GM19238 (cell line): ENCODE data around the gene PTTG1.

Source experiments
- DNase-seq: peaks from one replicate; pipeline ENCODE4 v3.0.0; 2011; ENCODE audit warnings: low spot score; ENCODE audit not compliant: insufficient read length

Gene PTTG1

DNA sequence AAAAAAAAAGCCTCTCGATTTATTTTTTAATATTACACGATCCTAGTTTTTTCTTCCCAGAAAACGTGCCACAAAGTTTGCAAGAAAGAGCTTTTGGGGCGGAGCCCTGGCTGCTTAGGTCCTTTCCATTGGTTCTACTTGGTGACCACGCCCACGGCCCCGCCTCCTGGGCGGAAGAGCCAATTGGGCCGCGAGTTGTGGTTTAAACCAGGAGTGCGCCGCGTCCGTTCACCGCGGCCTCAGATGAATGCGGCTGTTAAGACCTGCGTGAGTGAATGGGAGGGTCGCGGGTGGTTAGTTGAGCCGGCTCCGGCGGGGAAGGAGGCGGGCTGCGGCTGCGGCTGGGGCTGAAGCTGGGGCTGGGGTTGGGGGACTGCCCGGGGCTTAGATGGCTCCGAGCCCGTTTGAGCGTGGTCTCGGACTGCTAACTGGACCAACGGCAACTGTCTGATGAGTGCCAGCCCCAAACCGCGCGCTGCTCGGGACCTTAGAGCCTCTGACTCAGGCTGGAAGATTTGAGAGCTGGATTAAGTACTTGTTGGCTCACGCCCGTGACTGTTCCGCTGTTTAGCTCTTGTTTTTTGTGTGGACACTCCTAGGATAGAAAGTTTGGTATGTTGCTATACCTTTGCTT, at the start of gene PTTG1:
PTTG1 (plus strand) TSS at position 231 of the 634 bp plus-strand sequence. CDS start 458 bp downstream, outside the sequence.
- peak; percentile 65 for DNase-seq

DNA sequence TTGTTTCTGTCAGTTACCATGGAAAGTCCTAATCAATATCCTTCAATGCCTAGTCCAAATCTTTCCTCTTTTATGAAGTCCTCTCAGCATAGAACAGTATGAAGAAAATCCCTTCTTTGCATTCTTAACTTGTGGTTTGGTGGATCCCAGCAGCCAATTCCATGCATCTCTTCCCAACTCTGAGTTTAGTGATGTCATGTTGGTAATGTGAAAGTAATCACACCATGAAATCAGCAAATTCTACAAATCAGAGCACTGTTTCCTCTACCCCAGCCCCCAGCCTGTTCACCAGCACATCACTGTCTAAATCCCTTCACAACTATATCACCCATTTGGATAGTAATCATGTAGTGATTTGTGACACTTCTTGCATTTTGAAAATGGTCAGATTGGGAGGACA, 46.5 kb upstream of the PTTG1 start:
- DNase-seq = no peak

DNA sequence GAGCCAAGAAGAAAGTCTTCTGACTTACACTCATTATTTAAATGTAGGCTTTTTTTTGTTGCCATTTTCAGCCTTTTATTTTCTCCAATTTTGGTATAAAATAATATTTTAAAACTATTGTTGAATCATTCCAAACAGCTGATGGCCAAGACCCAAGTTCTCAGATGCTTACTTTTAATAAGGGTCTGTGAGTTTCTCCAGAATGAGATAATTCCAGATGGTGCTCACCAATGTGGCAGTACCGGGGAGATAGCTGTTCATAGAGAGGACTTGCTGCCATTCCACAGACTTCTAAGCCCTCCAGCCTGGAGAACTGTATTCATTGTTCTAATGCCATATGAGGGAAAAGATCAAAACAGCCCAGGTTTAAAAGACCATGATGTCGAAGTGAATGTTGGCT, 46.0 kb upstream of the PTTG1 start:
- DNase-seq = no peak

DNA sequence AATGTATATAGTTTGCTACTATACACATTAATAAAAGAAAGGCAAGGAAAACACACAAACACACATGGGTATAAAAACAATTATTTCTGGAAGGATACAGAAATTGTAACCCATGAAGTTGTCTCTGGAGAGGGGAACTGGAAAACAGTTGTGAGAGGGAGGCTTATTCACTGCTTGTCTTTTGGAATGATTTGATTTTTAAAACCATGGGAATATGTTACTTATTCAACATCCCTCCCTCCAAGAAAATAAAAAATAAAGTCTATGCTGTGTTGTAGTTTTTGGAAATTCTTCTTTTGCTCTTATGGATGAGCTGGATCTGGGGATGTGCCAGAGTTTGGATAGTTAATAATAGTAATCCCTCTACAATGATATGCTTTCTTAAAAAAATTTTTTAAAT, 45.2 kb upstream of the PTTG1 start:
- no peak for DNase-seq

DNA sequence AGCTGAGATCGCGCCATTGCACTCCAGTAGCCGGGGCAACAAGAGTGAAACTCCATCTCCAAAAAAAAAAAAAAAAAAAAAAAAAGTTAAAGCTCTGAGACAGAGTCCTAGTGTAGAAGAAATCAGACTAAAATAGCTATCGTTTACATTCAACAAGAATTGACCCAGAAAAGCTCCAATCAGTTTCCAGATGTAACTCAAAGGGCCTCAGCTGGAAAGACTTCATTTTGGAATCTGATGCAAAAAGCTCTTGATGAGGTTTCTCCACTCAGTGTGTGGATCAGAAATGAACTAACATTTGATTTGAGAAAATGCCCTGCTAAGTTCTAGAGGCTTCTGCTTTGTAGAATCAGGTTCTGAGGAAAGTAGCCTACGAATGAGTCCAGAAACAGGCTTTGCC, 44.0 kb upstream of the PTTG1 start:
- DNase-seq = no peak

DNA sequence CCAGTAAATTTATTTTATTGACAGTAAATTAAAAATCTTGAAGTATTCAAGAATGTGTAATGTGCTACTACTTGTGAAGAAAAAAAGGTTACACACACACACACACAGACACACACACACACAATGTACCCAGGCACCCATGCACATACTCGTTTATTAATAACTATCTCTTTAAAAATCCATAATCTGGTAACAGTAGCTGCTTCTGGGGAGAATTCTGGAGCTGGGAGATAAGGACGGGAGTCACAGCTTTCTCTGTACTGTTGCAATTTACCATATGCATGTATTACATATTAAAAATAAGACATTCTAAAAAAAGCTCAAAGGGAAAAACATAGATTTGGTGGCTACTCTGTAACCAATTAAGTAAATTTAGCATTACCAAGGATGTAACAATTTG, 43.3 kb upstream of the PTTG1 start:
- DNase-seq = no peak

DNA sequence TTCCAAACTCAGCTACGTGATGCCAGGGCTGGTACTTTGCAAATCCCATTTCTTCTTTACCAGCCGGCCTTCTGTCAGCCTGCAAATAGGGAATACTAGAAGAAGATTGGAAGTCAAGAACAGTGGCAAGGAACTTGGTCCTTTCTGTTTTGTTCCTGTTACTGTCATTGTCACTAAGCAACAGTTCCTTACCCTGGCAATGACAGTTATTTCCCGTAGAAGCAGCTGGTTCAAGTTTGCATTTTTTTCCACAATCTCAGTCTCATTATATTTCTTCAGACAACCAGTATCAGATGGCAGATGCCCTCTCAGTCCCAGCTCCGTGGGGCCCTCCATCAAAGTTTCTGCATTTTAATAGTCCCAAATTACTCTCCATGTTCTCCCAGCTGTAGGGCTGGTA, 42.1 kb upstream of the PTTG1 start:
- no peak for DNase-seq

DNA sequence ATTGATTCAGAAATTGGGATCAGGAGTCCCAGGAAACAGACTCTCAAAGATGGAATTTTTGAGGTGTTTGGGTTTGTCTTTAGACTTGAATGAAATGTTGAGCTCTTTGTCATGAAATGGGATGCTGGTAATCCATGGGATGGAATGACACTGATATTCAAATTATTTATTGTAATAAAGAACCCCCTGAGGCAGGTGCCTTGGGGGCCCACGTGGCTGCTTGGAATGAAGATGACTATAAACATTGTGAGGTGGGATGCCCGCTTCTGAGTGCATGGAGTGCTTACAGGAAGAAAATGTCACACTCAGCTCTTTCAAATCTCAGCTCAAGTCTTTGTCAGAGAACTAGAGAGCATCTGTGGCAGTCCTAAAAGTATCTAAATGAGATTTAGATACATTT, 41.6 kb upstream of the PTTG1 start:
- DNase-seq = no peak

DNA sequence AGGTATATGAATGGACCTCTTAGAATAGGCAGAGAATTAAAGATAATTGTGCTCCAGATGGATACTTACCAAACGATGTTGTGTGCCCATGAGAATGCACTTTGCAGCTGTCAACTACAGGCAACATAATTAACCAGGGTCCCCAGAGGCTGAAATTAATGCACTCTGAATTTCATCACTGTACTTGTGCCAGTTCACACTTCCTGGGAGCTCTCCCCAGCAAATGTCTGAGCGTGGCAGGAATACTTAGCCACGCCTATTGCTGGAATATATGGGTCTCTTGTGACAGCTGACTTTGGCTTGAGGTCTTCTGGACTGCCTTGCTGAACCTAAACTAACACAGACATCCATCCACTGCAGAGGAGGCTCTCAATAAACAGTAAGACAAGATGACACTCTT, 39.3 kb upstream of the PTTG1 start:
- no peak for DNase-seq

DNA sequence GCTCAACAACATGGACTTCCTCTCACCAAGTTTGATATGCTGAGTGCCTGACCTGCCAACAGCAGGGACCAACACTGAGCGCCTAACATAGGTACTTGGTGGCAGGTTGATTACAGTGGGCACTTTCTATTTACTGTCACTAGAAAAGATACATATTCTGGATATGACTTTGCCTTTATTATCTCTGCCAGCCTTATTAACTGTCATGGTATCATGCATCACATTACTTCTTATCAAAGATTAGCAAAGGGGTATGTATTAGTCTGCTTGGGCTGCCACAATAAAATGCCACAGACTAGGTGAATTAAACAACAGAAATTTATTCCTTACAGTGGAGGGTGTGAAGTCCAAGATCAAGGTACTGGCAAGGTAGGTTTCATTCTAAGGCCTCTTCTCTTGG, 37.0 kb upstream of the PTTG1 start:
- DNase-seq = no peak

DNA sequence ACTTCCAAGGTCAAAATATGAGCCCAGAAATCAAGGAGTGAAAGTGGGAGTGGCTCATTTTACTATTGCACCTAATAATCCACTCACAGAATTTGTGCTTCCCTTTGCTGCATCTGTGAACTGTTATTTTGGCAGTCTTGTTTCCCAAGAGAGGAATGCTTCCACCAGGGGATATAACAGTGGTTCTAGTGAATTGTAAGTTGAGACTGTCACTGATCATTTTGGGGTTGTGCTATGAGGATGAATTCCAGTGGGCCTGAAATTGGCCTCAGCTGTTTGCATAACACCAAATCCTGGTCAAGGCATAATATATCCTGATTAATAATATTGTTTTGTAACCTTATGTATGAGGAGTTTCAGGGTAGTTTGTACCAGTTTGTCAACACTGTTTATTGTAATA, 36.2 kb upstream of the PTTG1 start:
- no peak for DNase-seq

DNA sequence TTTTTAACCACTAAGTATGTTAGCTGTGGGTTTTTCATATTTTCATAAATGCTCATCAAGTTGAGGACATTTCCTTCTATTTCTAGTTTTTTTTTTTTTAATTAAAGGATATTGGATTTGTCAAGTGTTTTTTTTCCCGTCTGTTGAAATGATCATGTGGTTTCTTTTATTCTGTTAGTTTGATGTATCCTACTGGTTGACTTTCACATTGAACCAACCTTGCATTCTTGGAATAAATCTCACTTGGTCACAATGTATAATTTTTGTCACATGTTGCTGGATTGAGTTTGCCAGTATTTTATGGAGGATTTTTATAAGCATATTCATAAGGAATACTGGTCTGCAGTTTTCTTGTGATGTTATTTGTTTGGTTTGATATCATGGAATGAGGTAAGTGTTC, 34.2 kb upstream of the PTTG1 start:
- DNase-seq = no peak

DNA sequence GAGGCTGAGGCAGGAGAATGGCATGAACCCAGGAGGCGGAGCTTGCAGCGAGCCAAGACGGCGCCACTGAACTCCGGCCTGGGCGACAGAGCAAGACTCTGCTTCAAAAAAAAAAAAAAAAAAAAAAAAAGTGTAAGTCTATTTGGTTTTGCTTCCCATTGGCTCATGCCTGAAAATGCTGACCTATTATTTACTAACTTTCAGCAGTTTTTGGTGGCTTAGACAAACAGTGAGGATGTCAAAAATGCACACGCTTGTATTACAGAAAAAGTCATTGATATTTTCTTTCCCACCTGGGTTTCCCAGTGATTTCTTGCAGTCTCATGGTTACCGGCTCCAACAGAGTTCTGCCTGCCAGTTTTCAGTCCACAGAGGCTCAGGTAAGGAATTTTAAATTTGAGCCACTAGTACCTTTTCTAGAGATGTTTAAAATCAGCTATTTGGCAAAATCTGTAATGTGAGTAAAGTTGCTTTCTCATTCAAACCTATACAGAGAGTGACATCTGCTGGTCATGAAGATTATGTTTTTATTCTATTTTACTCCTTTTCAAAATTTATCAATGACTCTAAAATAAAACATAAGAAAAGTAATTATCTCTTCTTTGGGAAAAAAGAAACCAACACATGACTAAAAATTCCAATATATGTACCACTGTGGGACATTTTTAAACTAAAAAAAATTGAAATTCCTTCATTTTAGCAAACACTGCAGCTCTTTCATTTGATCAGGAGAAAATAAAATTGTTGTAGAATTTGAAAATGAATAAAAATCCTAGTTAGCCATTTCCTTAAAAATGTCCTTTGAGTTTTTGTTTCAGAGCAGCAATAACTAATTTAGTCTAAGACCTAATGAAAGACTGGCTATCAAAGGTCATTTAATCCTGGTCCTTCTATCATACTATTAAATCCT, 30.6 kb upstream of the PTTG1 start:
- no peak for DNase-seq

DNA sequence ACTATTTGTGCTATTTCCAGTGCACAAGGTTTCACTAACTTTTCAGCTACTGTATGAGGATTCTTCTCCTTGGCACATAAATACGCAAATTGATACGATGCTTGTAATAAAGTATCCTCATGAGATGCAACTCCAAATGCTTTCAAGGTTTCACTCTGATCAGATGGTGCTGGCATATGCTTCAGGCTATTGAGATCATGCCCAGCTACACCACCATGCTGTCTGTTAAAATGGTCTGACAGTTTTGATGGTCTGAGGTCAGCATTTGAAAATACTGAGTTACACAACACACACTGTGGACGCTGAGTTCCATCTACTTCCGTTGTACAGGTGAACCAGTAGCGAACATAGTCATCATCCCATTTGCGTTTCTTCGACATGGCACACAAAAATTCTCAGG, 26.5 kb upstream of the PTTG1 start:
- no peak for DNase-seq

DNA sequence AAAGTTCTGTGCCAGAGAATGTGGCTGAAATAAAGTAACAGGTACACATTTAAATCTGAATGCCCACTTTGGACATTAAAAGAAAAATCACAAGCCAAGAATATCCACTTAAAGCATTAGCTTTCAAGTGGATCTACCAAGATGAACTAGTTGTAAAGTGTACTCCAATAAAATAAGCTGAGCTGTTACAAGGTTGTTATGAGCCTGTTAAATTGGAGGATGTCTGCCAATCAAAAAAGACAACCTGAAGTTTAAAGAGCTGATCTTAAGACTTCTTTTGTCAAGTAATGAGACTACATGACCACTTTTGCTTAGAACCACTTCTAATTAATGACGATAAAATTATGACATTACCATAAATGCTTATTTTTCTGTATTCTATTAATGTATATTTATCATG, 24.2 kb upstream of the PTTG1 start:
- no peak for DNase-seq

DNA sequence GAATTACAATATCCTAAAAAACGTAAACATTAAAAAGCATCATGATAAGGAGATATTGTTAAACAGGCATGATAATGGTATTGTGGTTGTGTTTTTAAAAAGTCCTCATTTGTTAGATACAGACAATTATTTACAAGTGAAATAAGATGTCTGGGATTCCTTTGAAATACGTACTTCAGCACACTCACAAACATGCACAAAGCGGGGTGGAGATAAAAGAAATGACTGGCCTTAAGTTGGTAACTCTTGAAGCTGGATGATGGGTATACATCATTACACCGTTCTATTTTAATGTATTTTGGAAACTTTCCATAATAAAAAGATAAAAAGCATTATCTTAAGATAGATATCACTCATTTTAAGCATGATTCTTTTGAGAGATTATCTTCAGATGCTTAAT, 22.8 kb upstream of the PTTG1 start:
- DNase-seq = no peak

DNA sequence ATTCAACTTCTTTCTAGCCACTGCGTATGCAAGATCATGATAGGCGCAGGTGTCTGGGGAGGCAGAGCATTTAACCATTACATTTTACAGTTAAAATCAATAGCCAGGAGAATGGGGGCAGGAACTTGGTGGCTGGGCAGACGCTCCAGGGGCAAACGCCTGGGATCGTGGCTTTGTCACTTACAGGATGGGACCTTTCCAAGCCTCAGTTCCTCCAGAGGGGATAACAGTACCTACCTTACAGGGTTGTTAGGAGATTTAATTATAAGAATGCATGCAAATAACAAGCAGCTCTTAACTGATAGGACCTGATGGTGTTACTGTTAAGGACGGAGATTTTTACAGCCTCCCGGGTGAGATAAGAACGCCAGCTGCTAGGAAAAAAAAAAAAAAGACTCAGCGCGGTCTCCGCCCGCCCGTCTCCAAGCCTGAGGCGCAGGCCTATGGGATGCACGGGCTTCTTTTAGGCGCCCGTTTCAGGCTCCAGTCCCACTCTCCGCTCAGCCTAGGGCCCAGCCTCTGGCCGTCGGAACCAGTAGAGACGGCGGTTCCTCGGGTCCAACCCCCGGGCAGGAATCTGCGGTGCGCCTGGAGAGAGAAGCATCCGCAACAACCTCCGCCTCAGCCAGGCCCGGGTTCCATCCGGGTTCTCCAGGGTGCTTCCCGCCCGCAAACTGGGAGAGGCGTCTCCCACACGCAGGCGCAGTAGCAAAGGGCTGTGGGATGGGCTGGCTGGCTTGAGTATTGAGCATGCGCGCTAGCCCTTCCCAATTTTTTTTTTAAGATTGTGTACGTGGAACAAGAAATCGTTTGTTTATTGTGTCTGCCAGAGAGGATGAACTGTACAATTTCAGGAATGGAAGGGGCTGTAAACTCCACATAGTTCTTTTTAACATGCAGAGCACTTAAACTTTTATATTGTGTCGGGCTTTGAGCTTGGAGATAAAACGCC, 22.0 kb upstream of the PTTG1 start, which contains the start of gene FAM200C:
FAM200C (minus strand) TSS at position 653 of the 952 bp plus-strand sequence. CDS start 4,564 bp downstream, outside the sequence.
- peak; percentile 71 for DNase-seq

DNA sequence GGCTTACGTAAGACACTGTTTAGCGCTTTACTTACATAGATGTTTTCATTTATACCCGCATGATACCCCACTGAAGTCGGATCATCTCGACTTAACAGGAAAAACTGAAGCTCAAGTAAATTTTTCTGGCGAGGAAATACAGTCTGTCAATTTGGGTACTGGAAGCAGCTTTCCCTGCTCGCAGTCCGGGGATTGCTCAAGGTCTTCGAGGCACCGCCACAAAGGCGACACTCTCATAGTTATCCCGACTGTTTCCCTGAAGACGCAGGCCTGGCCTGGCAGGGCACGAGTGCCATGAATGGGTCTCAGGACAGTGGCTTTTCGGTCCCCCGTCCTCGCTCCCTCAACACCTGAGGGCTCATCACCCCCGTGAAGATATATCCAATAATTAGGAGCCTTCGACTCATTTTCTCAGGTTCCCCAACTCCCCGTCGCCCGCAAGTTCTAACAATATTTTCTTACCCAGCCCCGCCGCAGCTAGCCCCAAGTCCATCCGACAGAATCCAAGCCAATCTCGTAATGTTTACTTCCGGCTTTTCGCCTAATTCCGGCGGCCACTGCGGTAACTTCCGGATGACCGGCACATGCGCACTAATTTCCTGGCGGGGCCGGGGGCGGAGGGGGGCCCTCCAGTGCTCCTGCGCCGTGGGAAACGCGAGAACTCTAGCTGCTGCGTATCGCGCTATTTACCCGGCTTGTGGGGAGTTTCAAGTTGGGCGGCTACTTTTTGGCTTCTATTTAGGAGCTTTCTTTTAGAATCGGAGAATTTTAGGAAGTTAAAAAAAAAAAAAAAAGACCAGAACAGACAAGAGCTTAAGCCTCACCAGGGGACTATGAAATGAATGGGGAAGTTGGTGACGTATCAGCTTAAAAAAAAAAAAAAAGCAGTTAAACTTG, 2.8 kb upstream of the PTTG1 start, which contains the start of gene SLU7:
SLU7 (minus strand) TSS at position 521 of the 897 bp plus-strand sequence. CDS start 3,787 bp downstream, outside the sequence.
- peak; percentile 70 for DNase-seq

DNA sequence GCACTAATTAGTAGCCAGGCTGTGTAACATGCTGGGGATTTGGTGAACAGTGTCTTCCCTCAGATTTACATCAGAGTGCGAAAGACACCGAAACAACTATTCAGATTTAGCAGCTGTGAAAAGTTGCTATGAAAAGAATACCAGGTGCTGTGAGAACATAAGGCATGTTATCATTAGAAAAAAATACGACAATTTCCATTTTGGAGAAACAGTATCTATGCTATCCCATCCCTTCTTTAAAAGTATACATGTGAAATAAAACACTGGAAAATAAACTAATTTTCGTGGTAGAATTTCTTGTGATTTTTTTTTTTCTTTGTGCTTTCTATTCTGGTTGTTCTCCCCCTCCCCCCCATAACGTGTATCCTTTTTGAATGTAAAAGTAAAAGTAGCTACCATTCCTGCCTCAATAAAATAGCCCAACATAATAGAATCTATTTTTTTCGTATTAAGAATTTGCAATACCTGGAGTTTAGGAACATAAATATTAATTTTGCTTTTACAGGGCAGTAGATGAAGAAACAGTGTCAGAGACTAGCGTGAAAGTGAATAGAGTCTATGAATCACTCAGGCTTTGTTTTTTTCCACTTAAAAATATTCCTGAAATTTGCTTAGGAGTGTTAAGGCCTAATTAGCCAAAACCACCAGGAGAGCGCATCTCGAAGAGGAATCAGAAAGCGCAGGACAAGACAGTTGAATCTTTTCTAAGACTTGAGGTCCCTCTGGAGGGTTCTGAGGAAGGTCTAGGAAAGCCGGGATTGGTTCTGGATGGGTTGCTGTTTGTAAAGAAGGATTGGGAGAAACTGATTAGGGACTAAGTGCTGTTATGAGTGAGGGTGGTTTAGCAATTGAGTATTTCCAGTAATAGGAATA, 2.0 kb upstream of the PTTG1 start:
- DNase-seq = no peak

DNA sequence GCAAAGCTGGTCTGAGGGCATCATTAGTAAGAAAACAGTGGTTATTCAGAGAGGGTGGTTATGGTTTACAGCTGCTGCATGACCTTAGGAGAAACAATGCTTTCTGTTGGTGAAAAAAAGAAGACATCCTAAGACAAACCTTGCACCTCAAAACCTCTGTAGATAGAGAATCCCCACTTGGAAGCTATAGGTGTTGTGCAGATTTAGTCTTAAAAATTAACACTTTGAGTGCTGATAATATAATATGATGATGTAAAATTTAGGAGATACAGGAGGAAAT, 1.4 kb upstream of the PTTG1 start:
- DNase-seq = no peak
